ENCODE results near the gene HPDL. TPM values are rescaled to one million over a fixed set of nuclear protein-coding genes. Genes with fewer than 3 reads are reported as not detected.

HPDL gene
- total and polyA plus RNA-seq, 10 of the 15 experiments (the other 5 are each of a cell fraction or from before 2014, with no cell fraction given) = 1.3 to 75.5 (median 31.8) TPM

DNA sequence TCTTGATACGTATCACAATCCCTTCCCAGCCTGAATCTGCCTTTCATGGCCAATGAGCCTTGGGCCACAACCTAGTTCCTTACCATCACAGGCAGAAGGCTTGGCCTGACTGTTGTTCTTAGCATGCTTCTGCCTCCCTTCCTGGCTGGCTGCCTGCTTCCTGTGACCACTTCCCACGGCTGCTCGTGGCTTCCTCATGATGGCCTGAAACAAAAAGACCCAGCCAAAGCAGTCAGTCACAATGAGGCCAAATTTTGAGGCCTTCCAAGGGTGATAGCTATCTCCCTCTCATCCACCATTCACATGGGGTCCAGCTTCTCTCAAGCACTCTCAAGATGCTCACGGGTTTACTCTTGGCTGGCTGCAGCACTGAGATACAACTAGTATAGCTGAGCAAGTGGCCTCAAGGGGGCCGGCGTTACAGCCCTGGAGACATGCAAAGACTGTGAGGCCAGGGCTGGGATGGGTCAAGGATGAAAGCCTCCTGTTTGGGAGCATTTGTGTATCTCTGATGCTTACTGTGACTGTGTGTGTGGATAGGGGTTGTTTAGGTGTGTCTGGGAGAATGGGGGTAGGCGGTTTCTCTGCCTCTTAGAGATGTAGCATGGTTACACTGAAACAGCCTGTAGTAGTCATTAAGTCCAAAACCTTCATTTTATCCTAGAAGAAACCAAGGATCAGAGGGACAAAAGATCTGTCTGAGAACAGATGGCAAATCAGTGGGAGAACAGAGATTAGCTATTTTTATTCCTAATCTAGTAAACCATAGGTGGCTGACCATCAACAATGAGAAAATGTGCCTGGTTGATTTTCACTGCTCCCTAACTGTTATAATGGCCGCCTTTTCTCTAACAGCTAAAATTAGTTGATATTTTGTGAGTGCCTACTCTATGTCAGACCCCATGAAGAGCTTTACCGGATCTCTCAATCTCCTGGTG is 7.9 kb downstream of the HPDL start (continued):
- TF ChIP-seq, protein P1, sequence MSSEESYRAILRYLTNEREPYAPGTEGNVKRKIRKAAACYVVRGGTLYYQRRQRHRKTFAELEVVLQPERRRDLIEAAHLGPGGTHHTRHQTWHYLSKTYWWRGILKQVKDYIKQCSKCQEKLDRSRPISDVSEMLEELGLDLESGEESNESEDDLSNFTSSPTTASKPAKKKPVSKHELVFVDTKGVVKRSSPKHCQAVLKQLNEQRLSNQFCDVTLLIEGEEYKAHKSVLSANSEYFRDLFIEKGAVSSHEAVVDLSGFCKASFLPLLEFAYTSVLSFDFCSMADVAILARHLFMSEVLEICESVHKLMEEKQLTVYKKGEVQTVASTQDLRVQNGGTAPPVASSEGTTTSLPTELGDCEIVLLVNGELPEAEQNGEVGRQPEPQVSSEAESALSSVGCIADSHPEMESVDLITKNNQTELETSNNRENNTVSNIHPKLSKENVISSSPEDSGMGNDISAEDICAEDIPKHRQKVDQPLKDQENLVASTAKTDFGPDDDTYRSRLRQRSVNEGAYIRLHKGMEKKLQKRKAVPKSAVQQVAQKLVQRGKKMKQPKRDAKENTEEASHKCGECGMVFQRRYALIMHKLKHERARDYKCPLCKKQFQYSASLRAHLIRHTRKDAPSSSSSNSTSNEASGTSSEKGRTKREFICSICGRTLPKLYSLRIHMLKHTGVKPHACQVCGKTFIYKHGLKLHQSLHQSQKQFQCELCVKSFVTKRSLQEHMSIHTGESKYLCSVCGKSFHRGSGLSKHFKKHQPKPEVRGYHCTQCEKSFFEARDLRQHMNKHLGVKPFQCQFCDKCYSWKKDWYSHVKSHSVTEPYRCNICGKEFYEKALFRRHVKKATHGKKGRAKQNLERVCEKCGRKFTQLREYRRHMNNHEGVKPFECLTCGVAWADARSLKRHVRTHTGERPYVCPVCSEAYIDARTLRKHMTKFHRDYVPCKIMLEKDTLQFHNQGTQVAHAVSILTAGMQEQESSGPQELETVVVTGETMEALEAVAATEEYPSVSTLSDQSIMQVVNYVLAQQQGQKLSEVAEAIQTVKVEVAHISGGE (CRISPR knock-in tag; IDR thresholded peaks at IDR 0.05) = no peak

DNA sequence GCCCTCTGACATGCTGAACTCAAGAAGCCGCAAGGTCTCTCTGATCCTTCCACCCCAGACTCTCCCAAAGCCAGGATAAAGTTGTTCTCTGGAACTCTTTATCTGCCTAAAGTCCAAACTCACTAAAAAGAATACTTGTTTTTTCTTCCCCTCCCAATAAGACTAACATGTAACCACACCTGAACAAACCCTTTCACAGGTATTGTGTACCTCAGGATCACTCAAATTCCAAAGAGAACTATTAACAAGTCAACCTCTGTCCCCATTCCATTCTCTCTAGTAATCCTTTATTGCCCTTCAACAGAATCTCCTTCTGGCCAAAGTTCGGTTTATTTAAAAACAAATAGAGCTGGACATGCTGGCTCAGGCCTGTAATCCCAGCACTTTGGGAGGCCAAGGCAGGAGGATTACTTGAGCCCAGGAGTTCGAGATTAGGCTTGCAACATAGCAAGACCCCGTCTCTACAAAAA is 9.2 kb downstream of the HPDL start:
- ATAC-seq (no peak), DNase-seq (ENCODE audit: low read depth, low spot score) (no peak), FAIRE-seq (no peak)
- Histone ChIP-seq H3K27me3 (replicated peaks in 1 of 2; ENCODE audit: control insufficient read depth in 2 of 2, insufficient read depth in 2 of 2, low read length in 1 of 2) (no peaks in the 10 kb centered on the region), H4K20me1 (ENCODE audit: control insufficient read depth, insufficient read depth) (no peaks in the 10 kb centered on the region), H2AFZ (ENCODE audit: control insufficient read depth, low read depth, low read length) (no peak overlapping the region), H3K36me3 (ENCODE audit: control insufficient read depth in 2 of 2, insufficient read depth in 2 of 2, low read length in 1 of 2) (peaks cover 0 to 8% of the 10 kb centered on the region in 2 experiments; a peak in 2 of 4 replicates), H3K4me1 (ENCODE audit: control insufficient read depth, insufficient read depth, low read length) (peaks cover under 1% of the 10 kb centered on the region; the same call in 1 of the 2 replicates), H3K4me2 (ENCODE audit: control insufficient read depth, insufficient read depth) (no peak overlapping the region), H3K4me3 (no peak overlapping the region), H3K79me2 (ENCODE audit: control insufficient read depth, insufficient read depth, low read length) (peaks cover 22% of the 10 kb centered on the region), H3K9me3 (replicated peaks; ENCODE audit: control insufficient read depth, insufficient read depth, low read length) (no peaks in the 10 kb centered on the region), H3K9ac (ENCODE audit: control insufficient read depth, insufficient read depth, low read length) (no peak overlapping the region), H3K27ac (ENCODE audit: control insufficient read depth, insufficient read depth) (no peak overlapping the region)
- WGBS (ENCODE audit: insufficient coverage, insufficient replicate concordance, low lambda C conversion rate, missing lambda C conversion rate) = 93% methylated on average over 4 of the region's 4 CpGs
- TF ChIP-seq POU2F2 (IDR thresholded peaks at IDR 0.05; ENCODE audit: borderline replicate concordance, low read depth, low read length) (no peak), SPI1 (IDR thresholded peaks at IDR 0.05; ENCODE audit: borderline replicate concordance, insufficient read depth, low read depth, low read length) (no peak), RAD21 (IDR thresholded peaks at IDR 0.05; ENCODE audit: insufficient read depth, low read depth, low read length) (no peak), CHD1 (IDR thresholded peaks at IDR 0.05; ENCODE audit: low read depth, low read length) (no peak), NFYA (IDR thresholded peaks at IDR 0.05; ENCODE audit: borderline replicate concordance, low read depth, low read length) (no peak), POLR2A (IDR thresholded peaks at IDR 0.05; ENCODE audit: low read depth, low read length) (no peak), MYC (IDR thresholded peaks at IDR 0.05; ENCODE audit: insufficient read depth, insufficient read length, insufficient replicate concordance, low read length, severe bottlenecking) (no peak)
- TF ChIP-seq, protein P2, sequence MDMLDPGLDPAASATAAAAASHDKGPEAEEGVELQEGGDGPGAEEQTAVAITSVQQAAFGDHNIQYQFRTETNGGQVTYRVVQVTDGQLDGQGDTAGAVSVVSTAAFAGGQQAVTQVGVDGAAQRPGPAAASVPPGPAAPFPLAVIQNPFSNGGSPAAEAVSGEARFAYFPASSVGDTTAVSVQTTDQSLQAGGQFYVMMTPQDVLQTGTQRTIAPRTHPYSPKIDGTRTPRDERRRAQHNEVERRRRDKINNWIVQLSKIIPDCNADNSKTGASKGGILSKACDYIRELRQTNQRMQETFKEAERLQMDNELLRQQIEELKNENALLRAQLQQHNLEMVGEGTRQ (IDR thresholded peaks at IDR 0.05; ENCODE audit: borderline replicate concordance, low read depth, low read length) = no peak
- TF ChIP-seq, protein P3, sequence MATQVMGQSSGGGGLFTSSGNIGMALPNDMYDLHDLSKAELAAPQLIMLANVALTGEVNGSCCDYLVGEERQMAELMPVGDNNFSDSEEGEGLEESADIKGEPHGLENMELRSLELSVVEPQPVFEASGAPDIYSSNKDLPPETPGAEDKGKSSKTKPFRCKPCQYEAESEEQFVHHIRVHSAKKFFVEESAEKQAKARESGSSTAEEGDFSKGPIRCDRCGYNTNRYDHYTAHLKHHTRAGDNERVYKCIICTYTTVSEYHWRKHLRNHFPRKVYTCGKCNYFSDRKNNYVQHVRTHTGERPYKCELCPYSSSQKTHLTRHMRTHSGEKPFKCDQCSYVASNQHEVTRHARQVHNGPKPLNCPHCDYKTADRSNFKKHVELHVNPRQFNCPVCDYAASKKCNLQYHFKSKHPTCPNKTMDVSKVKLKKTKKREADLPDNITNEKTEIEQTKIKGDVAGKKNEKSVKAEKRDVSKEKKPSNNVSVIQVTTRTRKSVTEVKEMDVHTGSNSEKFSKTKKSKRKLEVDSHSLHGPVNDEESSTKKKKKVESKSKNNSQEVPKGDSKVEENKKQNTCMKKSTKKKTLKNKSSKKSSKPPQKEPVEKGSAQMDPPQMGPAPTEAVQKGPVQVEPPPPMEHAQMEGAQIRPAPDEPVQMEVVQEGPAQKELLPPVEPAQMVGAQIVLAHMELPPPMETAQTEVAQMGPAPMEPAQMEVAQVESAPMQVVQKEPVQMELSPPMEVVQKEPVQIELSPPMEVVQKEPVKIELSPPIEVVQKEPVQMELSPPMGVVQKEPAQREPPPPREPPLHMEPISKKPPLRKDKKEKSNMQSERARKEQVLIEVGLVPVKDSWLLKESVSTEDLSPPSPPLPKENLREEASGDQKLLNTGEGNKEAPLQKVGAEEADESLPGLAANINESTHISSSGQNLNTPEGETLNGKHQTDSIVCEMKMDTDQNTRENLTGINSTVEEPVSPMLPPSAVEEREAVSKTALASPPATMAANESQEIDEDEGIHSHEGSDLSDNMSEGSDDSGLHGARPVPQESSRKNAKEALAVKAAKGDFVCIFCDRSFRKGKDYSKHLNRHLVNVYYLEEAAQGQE (IDR thresholded peaks at IDR 0.05; ENCODE audit: low read depth, low read length) = no peak
- no TSS peak for BruUV-seq (replicated peaks)
- ChIA-PET POLR2A (interaction anchor here (1.8 to 5.4 kb wide), 2 partner anchors 9 to 12 kb away, joined by 5 to 45 read pairs; partner anchors contain the start of gene HPDL), SMC1A (ENCODE audit: uncharacterized antibody, unreplicated experiment) (interaction anchor here (6.4 kb wide), 1 partner anchor 29 kb away, joined by 73 read pairs; no protein-coding TSS in a partner anchor), RAD21 (ENCODE audit: unreplicated experiment) (no interaction called here), CTCF (no interaction called here)
- in situ Hi-C loops (cut with MboI) = no loop called here
- intact Hi-C loops (cut with micrococcal nuclease; ENCODE audit: unreplicated experiment) = no loop called here
